H1 (cell line): Measurements from ENCODE around the gene MRPL28. TPM values are rescaled to one million over a fixed set of nuclear protein-coding genes. Genes with fewer than 3 reads are reported as not detected.

ENCODE experiments used
- BRCA1 ChIP-seq: IDR thresholded peaks from 2 replicates; pipeline ENCODE4 v1.6.1; 2012; ENCODE audit warnings: low read depth, low read length, improper control_type of control experiment
- CEBPB ChIP-seq: IDR thresholded peaks from 2 replicates; pipeline ENCODE4 v1.6.1; 2012; ENCODE audit warnings: low read depth, low read length
- CHD7 ChIP-seq: fragments of 300-600 bp; sonication (generic); IDR thresholded peaks from 2 replicates; pipeline ENCODE4 v1.7.1; 2012; ENCODE audit warnings: low read length, moderate library complexity, mild to moderate bottlenecking, inconsistent platforms; ENCODE audit not compliant: insufficient replicate concordance
- JUN ChIP-seq: IDR thresholded peaks from 2 replicates; pipeline ENCODE4 v1.6.1; 2011; ENCODE audit warnings: low read depth, mild to moderate bottlenecking, improper control_type of control experiment, low read length
- KDM5A ChIP-seq: fragments of 200-600 bp; IDR thresholded peaks from 2 replicates; pipeline ENCODE4 v1.7.1; 2012; ENCODE audit warnings: mild to moderate bottlenecking, low read length, inconsistent platforms, mixed read lengths
- RNF2 ChIP-seq: fragments of 200-900, 300-1000 bp; sonication (generic); IDR thresholded peaks from 2 replicates; pipeline ENCODE4 v1.7.1; 2016; ENCODE audit warnings: borderline replicate concordance, low read depth, mild to moderate bottlenecking, antibody characterized with exemption, low read length; ENCODE audit not compliant: poor library complexity, severe bottlenecking; ENCODE audit errors: missing control alignments
- TAF7 ChIP-seq: optimal IDR thresholded peaks from 2 replicates; pipeline ENCODE3; 2011; ENCODE audit warnings: low read depth, mild to moderate bottlenecking, inconsistent platforms, low read length, moderate library complexity, borderline replicate concordance
- polyA plus RNA-seq, 7 experiments: library from polyadenylated mRNA; depleted of rRNA in 3 of 7; stranded (reverse) in 5 of 7; unstranded in 2 of 7; fragments of >200 nt in 5 of 7; fragments of 200-250 nt in 2 of 7; gene quantifications; 1 replicate in 5 of 7; 2 replicates in 1 of 7; 4 replicates in 1 of 7; pipeline versions ENCODE4 v1.2.1 to v1.2.3, GENCODE V29; 2011 to 2013; ENCODE audit warnings: missing spikeins in 2 of 7, mixed read lengths in 2 of 7
- total RNA-seq: library from RNA; stranded (reverse); fragmentation: NEBNext Ultra II Directional; extraction: Animal tissue kit (Norgen Biotek cat#: 25700); gene quantifications from 2 replicates; pipeline ENCODE4 v1.2.1, GENCODE V29; 2021

MRPL28 gene
- total and polyA plus RNA-seq, 2 of the 8 experiments (the other 6 are each of a cell fraction or from before 2014, with no cell fraction given): 88.9 to 188 TPM

DNA sequence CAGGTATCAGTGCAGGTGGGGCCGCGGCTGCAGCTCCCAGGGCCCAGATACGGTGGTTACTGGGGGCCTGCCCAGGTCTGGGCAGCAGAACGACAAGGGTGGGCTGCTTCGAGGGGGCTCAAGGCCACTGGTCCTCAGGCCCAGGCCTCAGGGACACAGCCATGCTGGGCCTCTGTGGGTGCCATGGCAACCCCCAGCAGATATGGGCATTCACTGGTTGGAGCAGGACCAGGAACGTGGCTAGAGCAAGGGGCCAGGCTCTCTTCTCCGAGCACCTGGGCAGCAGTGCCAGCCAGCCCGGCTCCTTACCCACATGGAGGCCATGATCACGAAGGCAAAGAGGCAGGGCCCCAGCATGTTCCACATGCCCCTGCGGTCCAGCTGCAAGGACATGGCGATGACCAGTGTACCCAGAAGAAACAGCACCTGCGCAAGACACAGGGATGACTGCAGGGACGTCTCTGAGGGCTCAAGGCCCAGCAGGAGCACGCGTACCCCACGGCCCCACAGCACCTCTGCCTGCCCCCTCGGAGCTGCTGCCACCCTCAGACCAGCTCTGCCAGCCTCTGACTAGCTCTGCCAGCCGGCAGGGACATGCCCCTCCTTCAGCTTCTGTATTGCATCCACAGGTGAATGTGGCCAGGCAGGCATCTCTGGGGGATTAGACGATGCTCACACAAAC is 2.1 kb upstream of the MRPL28 start (continued):
- TF ChIP-seq CHD7 (no peak), CEBPB (no peak), KDM5A (no peak), JUN (no peak), BRCA1 (no peak), TAF7 (no peak), RNF2 (no peak)
